Breast epithelium (tissue), 4 donors: ENCODE measurements around the gene APOBEC3A. TPM values are rescaled to one million over a fixed set of nuclear protein-coding genes. Genes with fewer than 3 reads are reported as not detected.
A peak's percentile ranks its signal among the peaks of the same experiment; 100 is the strongest.
"Not testable (repeated sequence)": the region's sequence is repeated elsewhere in the genome, so short reads cannot be mapped to it uniquely, and the experiment has no call there.

Source experiments
- DNase-seq, 2 donors: peaks; one replicate each; pipeline ENCODE4 v3.0.0-alpha.2; 2019; ENCODE audit warnings: low spot score in 2 of 2
- H3K27ac ChIP-seq, 2 donors: fragments of 200-600 bp; sonication (generic) in 1 of 2; one replicate each; pipeline ENCODE4 v1.5.1; 2016 to 2019; ENCODE audit warnings: mild to moderate bottlenecking in 1 of 2
- H3K27me3 ChIP-seq, 2 donors: fragments of 200-600 bp; sonication (generic) in 1 of 2; one replicate each; pipeline versions ENCODE4 v1.5.1 to v1.6.0; 2017 to 2019; ENCODE audit warnings: control low read depth in 1 of 2, mild to moderate bottlenecking in 1 of 2
- H3K36me3 ChIP-seq: fragments of 200-600 bp; one replicate; pipeline ENCODE4 v1.5.1; 2019
- H3K4me1 ChIP-seq, 2 donors: fragments of 200-600 bp; sonication (generic); one replicate each; pipeline ENCODE4 v1.5.1; 2016 to 2019; ENCODE audit warnings: control low read depth in 1 of 2
- H3K4me3 ChIP-seq, 3 donors: fragments of 200-600 bp; sonication (generic); 1 replicate in 2 of 3; 2 replicates in 1 of 3; pipeline ENCODE4 v1.5.1; 2016 to 2019; ENCODE audit warnings: mild to moderate bottlenecking in 3 of 3, moderate library complexity in 2 of 3
- H3K9me3 ChIP-seq, 2 donors: fragments of 200-600 bp; sonication (generic) in 1 of 2; one replicate each; pipeline ENCODE4 v1.5.1; 2016 to 2019; ENCODE audit warnings: control low read depth in 1 of 2
- CTCF ChIP-seq, 3 donors: fragments of 450-650 bp; IDR thresholded peaks; one replicate each; pipeline ENCODE4 v1.5.1; 2016 to 2017; ENCODE audit warnings: antibody characterized with exemption in 3 of 3, mild to moderate bottlenecking in 3 of 3, moderate library complexity in 3 of 3
- POLR2A ChIP-seq: fragments of 450-650 bp; IDR thresholded peaks from one replicate; pipeline ENCODE4 v1.6.1; 2016; ENCODE audit warnings: antibody characterized with exemption, mild to moderate bottlenecking, moderate library complexity
- POLR2AphosphoS5 ChIP-seq, 3 donors: sonication (generic); formaldehyde crosslinking; IDR thresholded peaks; one replicate each; pipeline ENCODE4 v1.6.1; 2017; ENCODE audit warnings: antibody characterized with exemption in 3 of 3
- intact Hi-C: fragments of 100-400 bp; cut with DNase I; formaldehyde crosslinking; loops from one replicate; pipeline ENCODE4 v1.15.1; 2023; ENCODE audit warnings: low total_unique reads
- total RNA-seq, 3 donors: library from RNA; depleted of rRNA; stranded (reverse); fragments of >200 nt; gene quantifications; one replicate each; pipeline ENCODE4 v1.1.0, GENCODE V29; 2016

APOBEC3A gene
- total RNA-seq, 3 donors from 2014 or later: 0.44 TPM; not detected in 2

- no peak for TF ChIP-seq CTCF (IDR thresholded peaks at IDR 0.05)
- no peak for TF ChIP-seq POLR2A
- no peaks in the 10 kb centered on the region for H3K27me3 ChIP-seq
- no peak overlapping the region for H3K27ac ChIP-seq
- H3K4me1 ChIP-seq: no peaks in the 10 kb centered on the region
- no peaks in the 10 kb centered on the region for H3K9me3 ChIP-seq
- no peak for DNase-seq
- intact Hi-C loops: no loop called here
- no peaks in the 10 kb centered on the region for H3K36me3 ChIP-seq
- H3K4me3 ChIP-seq: no peak overlapping the region
Observed at GRCh38 chr22:38972558-38972957, 15.1 kb downstream of the APOBEC3A start.

GRCh38 chr22:38973289-38974169 lies 16.1 kb downstream of the APOBEC3A start:
- H3K4me1 ChIP-seq: no peaks in the 10 kb centered on the region

GRCh38 chr22:38974170-38974825 lies 16.9 kb downstream of the APOBEC3A start:
- Histone ChIP-seq H3K27me3 (no peaks in the 10 kb centered on the region), H3K27ac (no peak overlapping the region), H3K36me3 (no peaks in the 10 kb centered on the region), H3K4me3 (no peak overlapping the region), H3K4me1 (no peaks in the 10 kb centered on the region), H3K9me3 (no peaks in the 10 kb centered on the region)
- no peak for DNase-seq
- intact Hi-C loops: no loop called here
- no peak for TF ChIP-seq POLR2A
- no peak for TF ChIP-seq CTCF (IDR thresholded peaks at IDR 0.05)
- TF ChIP-seq POLR2AphosphoS5 (IDR thresholded peaks at IDR 0.05): no peak

More at GRCh38 chr22:38973289-38974169, 16.1 kb downstream of the APOBEC3A start:
- TF ChIP-seq POLR2AphosphoS5 (IDR thresholded peaks at IDR 0.05) (no peak), POLR2A (no peak), CTCF (IDR thresholded peaks at IDR 0.05) (peak in 2 of 3 donors; percentile 39 to 68)
- Histone ChIP-seq H3K9me3 (no peaks in the 10 kb centered on the region), H3K36me3 (no peaks in the 10 kb centered on the region), H3K27ac (no peak overlapping the region), H3K4me3 (no peak overlapping the region), H3K27me3 (no peaks in the 10 kb centered on the region)
- no peak for DNase-seq
- intact Hi-C loops: no loop called here

- H3K27me3 ChIP-seq: no peaks in the 10 kb centered on the region
- H3K4me1 ChIP-seq: no peaks in the 10 kb centered on the region
- no peak overlapping the region for H3K4me3 ChIP-seq
- DNase-seq: no peak
- TF ChIP-seq POLR2AphosphoS5 (IDR thresholded peaks at IDR 0.05) (no peak), POLR2A (no peak), CTCF (IDR thresholded peaks at IDR 0.05) (no peak)
- H3K27ac ChIP-seq: no peak overlapping the region
- no peaks in the 10 kb centered on the region for H3K36me3 ChIP-seq
- no peaks in the 10 kb centered on the region for H3K9me3 ChIP-seq
- intact Hi-C loops: no loop called here
Observed at GRCh38 chr22:38974826-38975175, 17.4 kb downstream of the APOBEC3A start.

GRCh38 chr22:38977289-38977688 lies 19.9 kb downstream of the APOBEC3A start:
- H3K27me3 ChIP-seq, intact Hi-C loops, H3K9me3 ChIP-seq, H3K27ac ChIP-seq, DNase-seq, H3K4me3 ChIP-seq, H3K36me3 ChIP-seq, H3K4me1 ChIP-seq: not testable (repeated sequence)

GRCh38 chr22:38980587-38980986 lies 23.2 kb downstream of the APOBEC3A start:
- H3K4me3 ChIP-seq, H3K36me3 ChIP-seq, H3K9me3 ChIP-seq, DNase-seq, H3K27ac ChIP-seq, H3K27me3 ChIP-seq, H3K4me1 ChIP-seq: not testable (repeated sequence)
- intact Hi-C loops: loop anchor here (10.0 kb wide), 1 partner anchor 116 kb away; no protein-coding TSS in a partner anchor
